Rectal smooth muscle tissue (tissue), 1 donor: ENCODE data around the gene AWAT1.
"Not testable (repeated sequence)": the region's sequence is repeated elsewhere in the genome, so short reads cannot be mapped to it uniquely, and the experiment has no call there.

Source experiments
- H3K27ac ChIP-seq: one replicate; pipeline ENCODE4 v1.7.0; 2013; ENCODE audit warnings: low read depth, low read length, inconsistent platforms
- H3K27me3 ChIP-seq: one replicate; pipeline ENCODE4 v1.7.0; 2013; ENCODE audit warnings: low read length; ENCODE audit not compliant: control insufficient read depth, insufficient read depth
- H3K36me3 ChIP-seq: one replicate; pipeline ENCODE4 v1.7.0; 2013; ENCODE audit warnings: low read length; ENCODE audit not compliant: control insufficient read depth, insufficient read depth
- H3K4me1 ChIP-seq: one replicate; pipeline ENCODE4 v1.7.0; 2013; ENCODE audit warnings: low read length; ENCODE audit not compliant: control insufficient read depth, insufficient read depth
- H3K4me3 ChIP-seq: one replicate; pipeline ENCODE4 v1.7.0; 2013; ENCODE audit warnings: low read length
- H3K9ac ChIP-seq: one replicate; pipeline ENCODE4 v1.7.0; 2013; ENCODE audit warnings: low read length

AWAT1 gene

GRCh38 chrX:70274029-70274428 is 39.6 kb downstream of the AWAT1 start:
- H3K27me3 ChIP-seq, H3K36me3 ChIP-seq, H3K4me3 ChIP-seq, H3K9ac ChIP-seq, H3K27ac ChIP-seq, H3K4me1 ChIP-seq: not testable (repeated sequence)

- Histone ChIP-seq H3K27ac (no peak overlapping the region), H3K36me3 (no peaks in the 10 kb centered on the region), H3K4me3 (no peak overlapping the region), H3K4me1 (no peaks in the 10 kb centered on the region), H3K27me3 (no peaks in the 10 kb centered on the region), H3K9ac (no peak overlapping the region)
Measured at GRCh38 chrX:70279081-70279480, 44.6 kb downstream of the AWAT1 start.

DNA sequence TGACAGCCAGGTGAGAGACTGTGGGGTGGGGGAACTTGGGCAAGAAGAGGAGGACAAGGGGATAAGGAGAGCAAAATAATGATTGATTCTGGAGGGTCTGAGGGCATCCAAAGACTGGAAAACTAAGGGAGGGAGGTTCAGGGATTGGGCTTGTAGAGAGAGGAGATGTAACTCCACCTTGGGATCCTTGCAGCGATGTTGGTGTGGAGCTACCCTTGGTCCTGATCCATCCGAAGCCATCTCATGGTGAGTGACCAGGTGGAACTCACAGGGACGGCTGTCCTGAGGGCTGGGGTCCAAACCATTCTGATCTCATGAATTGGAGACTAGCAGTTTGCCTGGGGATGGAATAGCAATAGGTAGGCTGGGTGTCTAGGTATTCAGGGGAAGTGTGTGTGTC is 46.1 kb downstream of the AWAT1 start:
- H3K9ac ChIP-seq, result no peak overlapping the region
- no peak overlapping the region for H3K27ac ChIP-seq
- H3K36me3 ChIP-seq, result no peaks in the 10 kb centered on the region
- no peaks in the 10 kb centered on the region for H3K27me3 ChIP-seq
- no peak overlapping the region for H3K4me3 ChIP-seq
- no peaks in the 10 kb centered on the region for H3K4me1 ChIP-seq

DNA sequence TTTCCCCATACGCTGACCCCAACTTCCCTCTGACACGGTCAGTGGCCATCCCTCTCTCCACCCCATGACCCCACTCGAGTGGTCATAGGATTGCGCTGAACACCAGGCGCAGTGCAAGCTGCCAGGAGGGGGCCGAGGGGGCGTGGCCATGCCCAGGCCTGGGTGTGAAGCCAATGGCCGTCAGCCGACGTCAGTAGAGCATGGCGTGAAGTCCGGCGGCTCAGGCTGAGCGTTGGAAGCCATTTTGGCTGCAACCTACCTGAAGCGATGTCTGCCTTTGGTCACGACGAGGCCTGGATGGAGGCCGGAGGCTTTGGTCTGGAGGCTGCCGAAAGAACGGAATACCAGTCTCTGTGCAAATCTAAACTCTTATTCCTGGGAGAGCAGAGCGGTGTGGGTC is 47.5 kb downstream of the AWAT1 start, which contains the start of gene RAB41:
RAB41 (plus strand) TSS at position 222 of the 400 bp plus-strand sequence; CDS start at position 268, 46 bp downstream.
- no peaks in the 10 kb centered on the region for H3K27me3 ChIP-seq
- H3K36me3 ChIP-seq, result no peaks in the 10 kb centered on the region
- H3K4me1 ChIP-seq, result no peaks in the 10 kb centered on the region
- H3K4me3 ChIP-seq, result no peak within 1 kb of the TSS
- H3K9ac ChIP-seq, result no peak within 1 kb of the TSS
- no peak within 1 kb of the TSS for H3K27ac ChIP-seq

- Histone ChIP-seq H3K4me1 (peaks cover 3% of the 10 kb centered on the region), H3K36me3 (no peaks in the 10 kb centered on the region), H3K27ac (peak overlapping the region; percentile 58), H3K4me3 (peak overlapping the region; percentile 71), H3K27me3 (no peaks in the 10 kb centered on the region), H3K9ac (peak overlapping the region; percentile 50)
Measured at GRCh38 chrX:70289168-70289792, 54.8 kb downstream of the AWAT1 start.
